WTC11 (cell line): ENCODE data around the gene CHST11. TPM values are rescaled to one million over a fixed set of nuclear protein-coding genes. Genes with fewer than 3 reads are reported as not detected.

ENCODE experiments used
- ATAC-seq: fragments of 200-7000 bp; cut with Tn5 transposase; 2 replicates; pipeline ENCODE4 v1.10.0; 2021; ENCODE audit warnings: mild to moderate bottlenecking, moderate library complexity
- CTCF ChIA-PET: fragments of 300-600 bp; sonication (Branson Sonifier 250); formaldehyde crosslinking; loops from one replicate; lab custom pipeline; 2021; ENCODE audit warnings: antibody characterized with exemption; lab: Charles Lee
- POLR2A ChIA-PET: fragments of 350-600 bp; sonication (Branson Sonifier 250); formaldehyde crosslinking; loops from one replicate; lab custom pipeline; 2021; ENCODE audit warnings: antibody characterized with exemption; lab: Charles Lee
- DNase-seq: peaks from one replicate; pipeline ENCODE4 v3.0.0; 2021; ENCODE audit warnings: low spot score
- H3K27ac Mint-ChIP-seq: 2 replicates; pipeline ENCODE4 v1.8.0; 2021; ENCODE audit warnings: mixed read lengths
- H3K27me3 Mint-ChIP-seq: 2 replicates; pipeline ENCODE4 v1.8.0; 2021; ENCODE audit warnings: low read depth, mild to moderate bottlenecking, moderate library complexity, mixed read lengths
- H3K36me3 Mint-ChIP-seq: 2 replicates; pipeline ENCODE4 v1.8.0; 2021; ENCODE audit warnings: mixed read lengths
- H3K4me1 Mint-ChIP-seq: 2 replicates; pipeline ENCODE4 v1.8.0; 2022; ENCODE audit warnings: mixed read lengths
- H3K4me3 Mint-ChIP-seq: 2 replicates; pipeline ENCODE4 v1.8.0; 2021; ENCODE audit warnings: mild to moderate bottlenecking, moderate library complexity, mixed read lengths
- H3K9me3 Mint-ChIP-seq: 2 replicates; pipeline ENCODE4 v1.8.0; 2021; ENCODE audit warnings: mixed read lengths
- AFF4 ChIP-seq: sonication (generic); formaldehyde crosslinking; IDR thresholded peaks from 2 replicates; pipeline ENCODE4 v1.8.1; 2023; ENCODE audit warnings: mild to moderate bottlenecking, missing genetic modification reagents, borderline replicate concordance
- CDX4 ChIP-seq: fragments of 250-450 bp; sonication (Bioruptor Pico); IDR thresholded peaks from 2 replicates; pipeline ENCODE4 v1.9.0; 2021; ENCODE audit warnings: moderate library complexity, mild to moderate bottlenecking, inconsistent platforms, borderline replicate concordance
- ESRRA ChIP-seq: sonication (generic); formaldehyde crosslinking; IDR thresholded peaks from 2 replicates; pipeline ENCODE4 v1.8.1; 2022; ENCODE audit warnings: mild to moderate bottlenecking, missing genetic modification reagents, borderline replicate concordance
- FOXK1 ChIP-seq: sonication (generic); formaldehyde crosslinking; IDR thresholded peaks from 2 replicates; pipeline ENCODE4 v1.8.0; 2022; ENCODE audit warnings: mild to moderate bottlenecking, moderate library complexity, missing genetic modification reagents
- GRHL2 ChIP-seq: fragments of 250-450 bp; sonication (Bioruptor Pico); IDR thresholded peaks from 2 replicates; pipeline ENCODE4 v1.8.0; 2022; ENCODE audit warnings: mild to moderate bottlenecking, moderate library complexity; ENCODE audit not compliant: insufficient replicate concordance, severe bottlenecking
- RELA ChIP-seq: sonication (generic); formaldehyde crosslinking; IDR thresholded peaks from 2 replicates; pipeline ENCODE4 v1.8.1; 2022; ENCODE audit warnings: missing genetic modification reagents, mild to moderate bottlenecking, borderline replicate concordance
- SOX15 ChIP-seq: fragments of 250-450 bp; sonication (Bioruptor Pico); IDR thresholded peaks from 2 replicates; pipeline ENCODE4 v1.9.0; 2021; ENCODE audit warnings: mild to moderate bottlenecking
- SP1 ChIP-seq: sonication (generic); formaldehyde crosslinking; conservative IDR thresholded peaks from 2 replicates; pipeline ENCODE4 v1.8.1; 2022; ENCODE audit warnings: missing genetic modification reagents
- TEAD1 ChIP-seq: sonication (generic); formaldehyde crosslinking; IDR thresholded peaks from 2 replicates; pipeline ENCODE4 v1.8.0; 2022; ENCODE audit warnings: mild to moderate bottlenecking, missing genetic modification reagents
- TEAD4 ChIP-seq: sonication (generic); formaldehyde crosslinking; IDR thresholded peaks from 2 replicates; pipeline ENCODE4 v1.8.0; 2022; ENCODE audit warnings: mild to moderate bottlenecking, missing genetic modification reagents
- ZNF219 ChIP-seq: sonication (generic); formaldehyde crosslinking; IDR thresholded peaks from 2 replicates; pipeline ENCODE4 v1.8.0; 2023; ENCODE audit warnings: missing genetic modification reagents, mild to moderate bottlenecking, borderline replicate concordance
- total RNA-seq: library from RNA; stranded (reverse); gene quantifications from 3 replicates; pipeline ENCODE4 v1.2.3, GENCODE V29; 2021
- TF ChIP-seq, protein P1 (sequence below): fragments of 250-450 bp; sonication (Bioruptor Pico); IDR thresholded peaks from 2 replicates; pipeline ENCODE4 v2.1.2; 2022; ENCODE audit warnings: mild to moderate bottlenecking, moderate library complexity
- TF ChIP-seq, protein P2 (sequence below): fragments of 250-450 bp; sonication (Bioruptor Pico); IDR thresholded peaks from 2 replicates; pipeline ENCODE4 v1.8.0; 2021; ENCODE audit warnings: mild to moderate bottlenecking
- TF ChIP-seq, protein P3 (sequence below): sonication (generic); formaldehyde crosslinking; IDR thresholded peaks from 2 replicates; pipeline ENCODE4 v1.8.1; 2022; ENCODE audit warnings: low read depth, mild to moderate bottlenecking, moderate library complexity, missing genetic modification reagents, borderline replicate concordance
- TF ChIP-seq, protein P4 (sequence below): sonication (generic); formaldehyde crosslinking; IDR thresholded peaks from 2 replicates; pipeline ENCODE4 v1.8.1; 2023; ENCODE audit warnings: mild to moderate bottlenecking, missing genetic modification reagents, moderate library complexity

CHST11 gene
- total RNA-seq, 1 experiment from 2014 or later = 24.2 TPM

GRCh38 chr12:104604995-104605675, 148.4 kb downstream of the CHST11 start (continued):
- TF ChIP-seq, protein P1, sequence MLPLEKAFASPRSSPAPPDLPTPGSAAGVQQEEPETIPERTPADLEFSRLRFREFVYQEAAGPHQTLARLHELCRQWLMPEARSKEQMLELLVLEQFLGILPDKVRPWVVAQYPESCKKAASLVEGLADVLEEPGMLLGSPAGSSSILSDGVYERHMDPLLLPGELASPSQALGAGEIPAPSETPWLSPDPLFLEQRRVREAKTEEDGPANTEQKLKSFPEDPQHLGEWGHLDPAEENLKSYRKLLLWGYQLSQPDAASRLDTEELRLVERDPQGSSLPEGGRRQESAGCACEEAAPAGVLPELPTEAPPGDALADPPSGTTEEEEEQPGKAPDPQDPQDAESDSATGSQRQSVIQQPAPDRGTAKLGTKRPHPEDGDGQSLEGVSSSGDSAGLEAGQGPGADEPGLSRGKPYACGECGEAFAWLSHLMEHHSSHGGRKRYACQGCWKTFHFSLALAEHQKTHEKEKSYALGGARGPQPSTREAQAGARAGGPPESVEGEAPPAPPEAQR (CRISPR knock-in tag) = no peak
- TF ChIP-seq TEAD1 (CRISPR knock-in tag) = no peak
- no peak for TF ChIP-seq SOX15 (CRISPR knock-in tag)
- no peak for TF ChIP-seq ESRRA
- TF ChIP-seq SP1 = no peak
- TF ChIP-seq RELA (CRISPR knock-in tag) = no peak
- TF ChIP-seq, protein P2, sequence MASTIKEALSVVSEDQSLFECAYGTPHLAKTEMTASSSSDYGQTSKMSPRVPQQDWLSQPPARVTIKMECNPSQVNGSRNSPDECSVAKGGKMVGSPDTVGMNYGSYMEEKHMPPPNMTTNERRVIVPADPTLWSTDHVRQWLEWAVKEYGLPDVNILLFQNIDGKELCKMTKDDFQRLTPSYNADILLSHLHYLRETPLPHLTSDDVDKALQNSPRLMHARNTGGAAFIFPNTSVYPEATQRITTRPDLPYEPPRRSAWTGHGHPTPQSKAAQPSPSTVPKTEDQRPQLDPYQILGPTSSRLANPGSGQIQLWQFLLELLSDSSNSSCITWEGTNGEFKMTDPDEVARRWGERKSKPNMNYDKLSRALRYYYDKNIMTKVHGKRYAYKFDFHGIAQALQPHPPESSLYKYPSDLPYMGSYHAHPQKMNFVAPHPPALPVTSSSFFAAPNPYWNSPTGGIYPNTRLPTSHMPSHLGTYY (CRISPR knock-in tag) = no peak
- TF ChIP-seq CDX4 (CRISPR knock-in tag) = no peak
- TF ChIP-seq AFF4 (CRISPR knock-in tag) = no peak
- TF ChIP-seq ZNF219 (CRISPR knock-in tag) = no peak
- TF ChIP-seq, protein P3, sequence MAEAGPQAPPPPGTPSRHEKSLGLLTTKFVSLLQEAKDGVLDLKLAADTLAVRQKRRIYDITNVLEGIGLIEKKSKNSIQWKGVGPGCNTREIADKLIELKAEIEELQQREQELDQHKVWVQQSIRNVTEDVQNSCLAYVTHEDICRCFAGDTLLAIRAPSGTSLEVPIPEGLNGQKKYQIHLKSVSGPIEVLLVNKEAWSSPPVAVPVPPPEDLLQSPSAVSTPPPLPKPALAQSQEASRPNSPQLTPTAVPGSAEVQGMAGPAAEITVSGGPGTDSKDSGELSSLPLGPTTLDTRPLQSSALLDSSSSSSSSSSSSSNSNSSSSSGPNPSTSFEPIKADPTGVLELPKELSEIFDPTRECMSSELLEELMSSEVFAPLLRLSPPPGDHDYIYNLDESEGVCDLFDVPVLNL (CRISPR knock-in tag) = no peak

DNA sequence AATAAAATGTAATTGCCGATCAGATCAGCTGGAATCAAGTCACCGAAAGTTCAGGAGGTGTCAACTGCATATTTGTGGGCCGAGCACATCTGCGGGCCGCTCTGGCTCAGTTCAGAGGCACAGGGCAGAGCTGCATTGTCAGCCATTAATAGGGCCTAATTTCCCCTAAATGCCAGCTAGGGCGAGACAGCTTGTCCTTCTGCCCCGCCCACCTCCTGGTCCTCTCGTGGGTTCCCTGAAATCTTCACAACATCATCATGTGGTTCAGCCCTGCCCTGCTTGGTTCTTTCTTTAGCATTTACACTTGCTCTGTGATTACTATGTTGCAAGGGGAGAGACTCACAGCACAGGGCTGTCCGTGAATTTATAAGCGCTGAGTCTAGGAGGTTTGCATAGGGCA, 148.9 kb downstream of the CHST11 start:
- CTCF ChIA-PET = interaction anchor here (1.1 kb wide), 1 partner anchor 224 kb away, joined by 10 read pairs; no protein-coding TSS in a partner anchor
- ATAC-seq = peak; percentile 82
- POLR2A ChIA-PET = no interaction called here

More for the DNA sequence above, 148.9 kb downstream of the CHST11 start:
- TF ChIP-seq FOXK1 (CRISPR knock-in tag) (no peak), TEAD4 (no peak), GRHL2 (CRISPR knock-in tag) (no peak), RELA (CRISPR knock-in tag) (no peak)
- TF ChIP-seq, protein P4, sequence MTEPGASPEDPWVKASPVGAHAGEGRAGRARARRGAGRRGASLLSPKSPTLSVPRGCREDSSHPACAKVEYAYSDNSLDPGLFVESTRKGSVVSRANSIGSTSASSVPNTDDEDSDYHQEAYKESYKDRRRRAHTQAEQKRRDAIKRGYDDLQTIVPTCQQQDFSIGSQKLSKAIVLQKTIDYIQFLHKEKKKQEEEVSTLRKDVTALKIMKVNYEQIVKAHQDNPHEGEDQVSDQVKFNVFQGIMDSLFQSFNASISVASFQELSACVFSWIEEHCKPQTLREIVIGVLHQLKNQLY (CRISPR knock-in tag) = no peak
- TF ChIP-seq, protein P3 (CRISPR knock-in tag) = no peak
- H3K9me3 Mint-ChIP-seq = peaks cover 8% of the 10 kb centered on the region
- peaks cover 31% of the 10 kb centered on the region for H3K4me1 Mint-ChIP-seq
- H3K4me3 Mint-ChIP-seq = peak overlapping the region; percentile 49
- peak; percentile 17 for DNase-seq
- H3K36me3 Mint-ChIP-seq = peaks cover 6% of the 10 kb centered on the region; the same call in 1 of the 2 replicates
- no peaks in the 10 kb centered on the region for H3K27me3 Mint-ChIP-seq
- peak overlapping the region; percentile 85 for H3K27ac Mint-ChIP-seq
